ENCODE data around the gene TRAP1. TPM values are rescaled to one million over a fixed set of nuclear protein-coding genes. Genes with fewer than 3 reads are reported as not detected.

TRAP1 gene
- total and polyA plus RNA-seq, 2 experiments from 2014 or later = 143 to 228 TPM

- Mint-ChIP-seq H3K36me3 (ENCODE audit: low read depth) (peaks cover 52% of the 10 kb centered on the region), H3K27ac (no peak overlapping the region), H3K4me1 (no peaks in the 10 kb centered on the region), H3K27me3 (ENCODE audit: insufficient read depth, low read depth, poor library complexity) (peaks cover 2% of the 10 kb centered on the region), H3K4me3 (no peak overlapping the region), H3K9me3 (no peaks in the 10 kb centered on the region)
- no peaks in the 10 kb centered on the region for H3K4me1 ChIP-seq (ENCODE audit: insufficient read depth)
- no peaks in the 10 kb centered on the region for H3K9me2 ChIP-seq (ENCODE audit: insufficient read depth)
- no peak overlapping the region for H3K4me2 ChIP-seq
- peaks cover 20% of the 10 kb centered on the region for H4K20me1 ChIP-seq (replicated peaks; ENCODE audit: insufficient read depth)
- H3K27ac ChIP-seq (ENCODE audit: low read depth) = no peak overlapping the region
- TF ChIP-seq EZH2 (IDR thresholded peaks at IDR 0.05; ENCODE audit: low read depth, unreplicated experiment) (no peak), STAT1 (IDR thresholded peaks at IDR 0.05; ENCODE audit: unreplicated experiment) (no peak), ZNF331 (CRISPR knock-in tag; IDR thresholded peaks at IDR 0.05; ENCODE audit: low read depth) (no peak), ETS1 (IDR thresholded peaks at IDR 0.05) (no peak), POLR2AphosphoS5 (IDR thresholded peaks at IDR 0.05; ENCODE audit: low read depth) (no peak), ZNF114 (CRISPR knock-in tag; IDR thresholded peaks at IDR 0.05) (no peak), ZNF462 (CRISPR knock-in tag; IDR thresholded peaks at IDR 0.05) (no peak), NANOG (IDR thresholded peaks at IDR 0.05; ENCODE audit: borderline replicate concordance) (no peak)
- peaks cover 30% of the 10 kb centered on the region for H3K36me3 ChIP-seq (ENCODE audit: insufficient read depth)
- peaks cover 8% of the 10 kb centered on the region; the same call in 1 of the 2 replicates for H3F3A ChIP-seq (replicated peaks; ENCODE audit: low read depth)
- H3K27me3 ChIP-seq (ENCODE audit: insufficient read depth) = no peaks in the 10 kb centered on the region
- ATAC-seq (no peak), DNase-seq (ENCODE audit: low spot score) (no peak)
- H2AFZ ChIP-seq = no peak overlapping the region
- no peak overlapping the region for H3K4me3 ChIP-seq
- peaks cover 3% of the 10 kb centered on the region; the same call in 1 of the 2 replicates for H3K79me2 ChIP-seq (replicated peaks; ENCODE audit: insufficient read depth)
Observed at GRCh38 chr16:3761375-3762106, 44.2 kb upstream of the TRAP1 start.
